NCI-H146 (cell line): ENCODE measurements around the gene CDH12.

Source experiments
- DNase-seq: peaks from one replicate; lab custom pipeline; 2025; lab: John Stamatoyannopoulos, UW

Gene CDH12

DNA sequence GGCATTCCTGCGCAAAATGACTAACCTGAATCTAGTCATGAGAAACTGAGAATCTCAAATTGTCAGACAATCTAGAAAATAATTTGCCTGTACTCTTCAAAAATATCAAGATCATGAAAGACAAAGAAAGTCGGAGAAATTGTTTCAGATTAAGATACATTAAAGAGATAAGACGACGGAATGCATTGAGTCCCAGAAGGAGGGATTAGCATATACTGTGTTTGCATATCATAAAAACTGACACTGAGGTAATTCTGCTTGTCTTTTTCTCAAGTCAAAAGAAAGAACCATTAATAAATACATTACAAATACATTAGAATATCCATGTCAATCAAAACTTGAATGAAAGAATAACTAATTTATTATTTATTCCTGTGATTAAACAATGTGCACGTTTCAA lies 88.4 kb downstream of the CDH12 start:
- DNase-seq, result no peak

DNA sequence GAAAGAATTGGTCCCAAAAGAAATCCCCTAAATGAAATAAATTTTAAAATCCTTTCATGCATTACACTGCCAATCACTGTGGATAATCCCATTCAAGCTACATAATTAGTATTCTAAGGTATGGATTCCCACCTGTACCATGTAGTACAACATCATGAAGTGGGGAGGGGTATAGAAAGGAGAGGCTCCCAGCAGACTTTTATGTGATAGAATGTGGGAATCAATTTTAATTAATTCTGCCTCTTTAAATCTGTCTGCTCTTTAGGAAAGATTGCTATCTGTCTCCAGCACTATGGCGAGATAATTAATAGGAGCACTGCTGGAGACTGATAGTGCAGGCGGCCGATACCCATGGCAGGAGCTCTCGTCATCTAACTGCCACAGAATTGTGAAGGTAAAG lies 95.4 kb downstream of the CDH12 start:
- no peak for DNase-seq

DNA sequence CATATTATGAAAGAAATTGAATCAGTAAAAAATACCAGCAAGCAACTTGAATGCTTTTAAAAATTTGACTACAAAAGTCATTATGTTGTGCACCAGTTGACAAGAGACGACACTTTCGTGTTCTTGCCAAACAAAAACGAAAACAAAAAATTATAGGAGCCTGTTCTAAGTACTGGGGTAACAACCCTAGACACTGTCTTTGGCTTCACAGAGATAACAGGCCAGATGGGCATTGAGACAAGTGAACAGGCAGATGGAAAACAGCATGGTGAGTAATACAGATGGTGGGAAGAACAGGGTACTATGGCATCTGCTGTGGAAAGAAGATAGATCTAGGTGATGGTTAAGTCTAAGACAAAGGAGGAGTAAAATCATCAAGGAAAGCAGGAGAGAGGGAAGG lies 99.0 kb downstream of the CDH12 start:
- no peak for DNase-seq

DNA sequence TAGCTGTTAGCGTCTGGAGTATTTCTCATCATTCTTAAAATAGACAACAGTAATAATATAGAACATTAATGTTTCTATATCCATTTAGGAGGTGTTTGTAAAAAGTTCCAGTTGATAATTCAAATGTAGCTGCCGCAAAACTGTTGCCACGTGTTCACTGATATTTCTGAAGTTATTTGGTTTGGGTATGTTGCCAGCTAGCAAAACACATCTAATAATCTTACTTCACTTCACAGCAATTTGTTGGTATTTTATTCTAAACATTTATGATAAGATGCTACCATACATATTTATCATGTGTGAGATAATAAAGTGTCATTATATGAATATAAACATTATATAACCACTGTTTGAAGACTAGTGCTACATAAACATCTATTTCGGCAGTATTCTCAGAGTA lies 101.6 kb downstream of the CDH12 start:
- no peak for DNase-seq

DNA sequence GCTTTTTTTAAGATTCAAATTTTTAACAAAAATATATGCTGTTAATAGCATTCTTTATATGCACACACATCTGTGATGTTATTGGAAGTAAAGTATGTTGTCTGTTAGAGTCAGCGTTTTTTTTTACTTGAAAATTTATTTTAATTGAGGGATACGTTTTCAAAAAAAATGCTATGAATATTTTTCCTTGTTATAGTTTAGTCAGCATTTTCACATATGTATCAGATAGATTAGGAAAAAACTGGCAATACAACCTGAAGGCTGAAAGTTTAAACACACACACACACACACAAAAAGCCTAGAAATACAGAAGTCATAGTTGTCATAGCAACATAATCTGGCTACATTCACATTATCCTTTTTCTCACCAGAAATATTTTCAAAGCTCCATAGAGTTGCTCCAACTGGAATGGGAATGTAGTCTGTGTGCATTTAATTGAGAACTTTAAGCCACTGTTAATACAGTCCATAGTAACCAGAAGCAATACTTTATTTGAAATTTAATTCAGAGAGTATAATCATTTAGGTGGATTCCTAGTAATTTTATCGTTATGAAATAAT lies 116.6 kb downstream of the CDH12 start:
- DNase-seq, result no peak

DNA sequence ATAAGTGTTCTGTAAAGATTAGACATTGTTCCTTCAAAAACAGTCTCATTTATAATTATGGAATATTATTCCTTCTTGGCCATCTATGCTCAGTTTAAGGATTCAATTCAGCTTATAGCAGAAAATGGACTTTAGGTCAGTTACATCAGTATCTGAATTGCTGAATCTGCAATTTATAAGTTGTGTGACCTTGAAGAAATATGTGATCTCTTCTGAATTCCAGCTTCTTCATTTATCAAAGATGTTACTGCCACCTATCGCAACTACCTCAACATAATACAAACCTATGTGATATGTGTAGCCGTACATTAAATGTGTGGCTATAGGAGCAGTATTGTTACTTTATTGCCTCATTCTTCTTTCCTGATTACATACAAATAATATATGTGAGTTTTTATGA lies 118.2 kb downstream of the CDH12 start:
- DNase-seq, result no peak

DNA sequence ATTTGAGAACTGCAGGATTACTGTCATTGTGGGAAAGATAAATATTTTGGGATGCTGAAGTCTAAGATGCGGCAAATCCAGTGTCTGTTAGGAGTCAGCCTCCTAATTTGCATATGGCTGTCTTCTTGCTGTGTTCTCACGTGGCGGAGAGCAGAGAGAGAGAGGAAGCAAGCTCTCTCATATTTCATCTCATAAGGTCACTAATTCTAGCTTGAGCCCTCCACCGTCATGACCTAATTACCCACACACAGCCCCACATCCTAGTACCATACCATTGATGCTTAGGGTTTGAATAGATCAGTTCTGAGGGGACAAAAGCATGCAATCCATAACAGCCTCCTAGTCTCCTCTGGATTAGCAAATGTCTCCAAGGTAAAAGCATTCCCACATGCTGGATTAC lies 124.5 kb downstream of the CDH12 start:
- DNase-seq, result no peak

DNA sequence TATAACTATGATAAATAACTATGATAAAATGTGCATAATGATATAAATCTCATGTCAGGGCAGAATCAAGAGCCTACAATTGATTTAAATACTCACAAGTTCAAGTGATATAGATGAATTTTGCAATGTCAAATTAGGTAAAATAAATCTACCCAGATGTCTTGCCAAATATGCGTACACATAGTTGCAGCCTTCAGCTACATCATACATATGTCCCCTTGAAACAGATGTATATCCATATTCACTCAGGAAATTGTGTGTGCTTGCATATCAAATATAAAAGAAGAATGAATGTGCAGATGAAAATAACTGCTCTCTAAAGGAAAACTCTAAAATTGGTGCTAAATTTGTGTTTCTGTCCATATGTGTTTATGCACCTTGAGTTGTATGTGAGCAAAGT lies 130.7 kb downstream of the CDH12 start:
- no peak for DNase-seq

DNA sequence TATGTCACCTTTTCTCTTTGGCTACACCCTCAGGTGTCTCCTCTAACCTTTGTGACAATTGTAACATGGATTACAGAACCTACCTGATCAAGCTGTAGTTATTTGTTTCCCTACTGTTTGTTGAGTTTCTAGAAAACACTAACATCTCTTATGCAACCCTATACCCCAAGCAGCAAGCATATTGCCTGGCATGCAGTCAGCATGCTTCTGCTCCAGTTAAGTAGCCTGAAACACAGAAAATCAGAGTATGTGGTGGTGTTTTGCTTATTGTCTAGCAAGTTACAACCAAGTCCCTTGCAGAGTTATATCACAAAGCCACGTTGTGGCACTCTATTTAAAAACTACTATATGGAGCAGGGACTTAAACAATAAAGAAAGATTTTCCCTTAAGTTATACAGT lies 131.1 kb downstream of the CDH12 start:
- DNase-seq, result no peak

DNA sequence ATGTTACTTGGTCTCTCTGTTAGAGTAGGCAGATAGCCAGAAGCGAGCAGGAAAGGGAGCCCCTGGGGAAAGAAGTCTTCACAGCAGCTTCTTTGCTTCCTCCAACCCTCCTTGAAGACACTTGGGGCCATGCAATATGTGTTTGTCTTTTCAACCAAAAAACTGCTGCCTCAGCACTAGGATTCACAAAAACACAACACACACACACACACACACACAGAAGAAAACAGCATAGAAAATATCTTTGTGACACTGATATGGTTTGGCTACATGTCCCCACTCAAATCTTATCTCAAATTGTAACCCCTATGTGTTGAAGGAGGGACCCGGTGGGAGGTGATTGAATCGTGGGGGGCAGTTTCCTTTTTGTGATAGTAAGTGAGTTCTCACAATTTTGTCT lies 133.3 kb downstream of the CDH12 start:
- no peak for DNase-seq

DNA sequence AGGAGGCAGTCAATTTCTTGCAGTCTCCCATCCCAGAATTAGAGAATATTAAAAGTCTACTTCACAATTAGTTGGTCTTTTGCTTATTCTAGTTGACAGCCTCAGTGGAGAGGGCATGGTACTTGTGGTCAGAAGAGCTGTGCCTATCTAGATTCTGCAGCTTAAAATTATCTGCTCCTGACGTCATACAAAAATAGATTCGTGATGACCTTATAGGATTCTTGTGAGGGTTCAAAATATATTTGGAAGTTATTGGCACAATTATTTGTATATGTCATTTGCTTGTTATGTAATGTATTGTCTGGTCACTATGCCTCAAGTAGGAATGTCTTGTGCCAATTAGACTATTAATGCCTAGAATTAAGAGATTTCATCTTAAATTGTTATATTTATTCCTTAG lies 142.5 kb downstream of the CDH12 start:
- no peak for DNase-seq

DNA sequence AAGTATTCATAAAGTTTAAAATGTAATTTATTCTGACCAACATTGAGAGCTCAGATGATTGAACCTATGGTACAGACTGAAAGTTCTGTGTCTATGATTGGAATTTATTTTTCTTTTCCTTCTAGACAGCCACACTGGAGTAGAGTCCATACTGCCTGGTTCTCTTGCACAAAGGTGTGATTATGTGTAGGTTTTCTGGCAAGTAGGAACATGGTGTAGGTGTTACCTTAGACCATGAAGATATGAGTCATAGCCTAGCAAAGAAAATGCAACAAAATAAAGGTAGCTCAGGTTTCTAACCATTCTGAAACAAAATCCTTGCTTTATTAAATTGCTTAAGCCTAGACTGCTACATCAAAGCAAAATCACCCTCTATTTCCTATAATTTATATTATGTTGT lies 143.4 kb downstream of the CDH12 start:
- no peak for DNase-seq

DNA sequence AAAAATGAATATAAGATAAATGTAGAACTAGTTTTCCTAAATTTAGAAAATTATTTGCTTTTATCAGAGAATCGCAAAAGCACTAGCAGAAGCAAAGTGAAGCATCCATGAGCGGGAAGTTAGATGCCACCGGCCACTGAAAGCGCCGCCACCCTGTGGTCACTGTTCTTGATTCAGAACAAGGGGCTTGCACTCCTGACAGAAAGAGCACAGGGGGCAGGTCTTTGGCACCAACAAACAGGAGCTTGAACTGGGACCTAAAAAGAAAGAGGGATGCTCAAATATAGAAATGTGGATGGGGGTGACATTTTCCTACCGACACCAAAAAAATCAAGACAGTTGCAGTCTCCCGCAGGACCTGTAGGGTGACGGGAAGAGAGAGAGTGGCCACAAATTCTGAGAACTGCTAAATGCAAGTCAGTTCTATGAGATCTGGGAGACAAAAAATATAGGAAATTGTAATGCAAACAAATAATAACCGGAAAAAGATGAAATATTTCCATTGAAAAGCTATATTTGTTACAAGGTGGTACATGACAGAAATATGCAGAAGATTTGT lies 144.3 kb downstream of the CDH12 start:
- no peak for DNase-seq

DNA sequence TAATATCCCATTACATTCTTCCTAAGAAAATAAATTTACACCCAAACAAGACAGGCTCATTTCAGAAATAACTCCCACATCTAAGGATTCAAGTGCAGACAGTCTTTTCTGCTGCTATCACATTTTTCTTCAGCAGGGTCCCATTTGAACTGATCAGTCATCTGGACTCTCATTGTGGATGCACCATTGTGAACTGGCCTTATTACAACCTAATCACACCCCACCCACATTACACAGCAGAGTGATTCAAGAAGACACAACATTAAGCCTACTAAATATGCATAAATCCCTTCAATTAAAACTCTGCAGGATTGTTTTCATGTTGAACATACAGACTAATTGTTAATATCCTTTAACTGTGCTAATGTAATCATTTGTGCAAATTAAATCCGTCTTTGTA lies 146.2 kb downstream of the CDH12 start:
- no peak for DNase-seq

DNA sequence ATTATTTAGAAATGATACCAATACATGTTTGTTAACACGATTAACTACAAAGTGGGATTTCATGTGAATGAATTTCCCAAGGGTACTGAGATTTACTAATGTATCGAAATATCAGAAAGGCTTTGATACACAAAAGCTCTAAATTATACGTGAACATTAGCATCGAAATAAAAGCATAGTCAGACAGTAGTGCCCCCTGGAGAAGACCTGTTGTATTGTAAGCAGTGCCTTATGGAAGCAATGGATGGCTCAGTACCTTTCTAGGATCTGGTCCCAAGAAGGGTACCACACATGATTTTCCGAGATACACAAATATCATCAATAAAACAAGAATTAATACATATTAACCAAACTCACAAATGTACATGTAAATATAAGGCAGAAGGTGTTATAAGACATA lies 153.8 kb downstream of the CDH12 start:
- DNase-seq, result no peak

DNA sequence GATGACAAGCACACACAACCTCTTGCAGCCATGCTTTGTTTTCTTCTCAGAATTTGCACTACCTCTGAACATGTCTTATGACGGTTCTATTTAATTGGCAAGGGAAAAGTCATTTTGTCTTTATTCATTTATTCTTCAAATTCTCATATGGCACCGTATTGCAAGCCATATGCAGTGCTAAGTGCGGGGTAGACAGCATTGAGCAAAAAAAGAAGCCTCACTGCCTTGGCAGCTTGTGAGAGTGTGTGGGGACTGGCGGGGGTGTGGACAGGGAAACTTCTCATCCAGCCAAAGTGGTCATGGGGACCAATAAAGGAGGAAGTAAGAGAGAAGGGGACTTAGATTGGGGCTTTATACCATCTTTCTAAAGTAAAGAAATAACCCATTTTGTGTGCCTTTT lies 160.0 kb downstream of the CDH12 start:
- DNase-seq, result no peak

DNA sequence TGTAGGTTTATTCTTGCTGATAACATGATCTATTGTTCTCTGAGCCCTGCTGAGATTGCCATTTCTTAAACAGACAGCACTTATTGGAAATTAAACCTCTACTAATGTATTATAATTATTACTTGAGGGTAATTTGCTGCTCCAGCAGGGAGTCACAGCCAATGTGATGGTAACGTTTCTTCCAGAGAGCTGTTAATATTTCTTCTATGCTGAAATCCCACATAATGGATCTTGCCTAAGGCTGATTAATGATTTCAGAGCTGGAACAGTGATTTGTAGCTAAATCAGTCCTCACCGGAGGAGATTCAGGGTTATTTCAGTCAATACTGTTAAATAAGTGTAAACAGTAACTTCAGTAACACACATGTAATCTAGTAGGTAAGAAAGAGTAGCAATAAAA lies 170.1 kb downstream of the CDH12 start:
- DNase-seq, result no peak

DNA sequence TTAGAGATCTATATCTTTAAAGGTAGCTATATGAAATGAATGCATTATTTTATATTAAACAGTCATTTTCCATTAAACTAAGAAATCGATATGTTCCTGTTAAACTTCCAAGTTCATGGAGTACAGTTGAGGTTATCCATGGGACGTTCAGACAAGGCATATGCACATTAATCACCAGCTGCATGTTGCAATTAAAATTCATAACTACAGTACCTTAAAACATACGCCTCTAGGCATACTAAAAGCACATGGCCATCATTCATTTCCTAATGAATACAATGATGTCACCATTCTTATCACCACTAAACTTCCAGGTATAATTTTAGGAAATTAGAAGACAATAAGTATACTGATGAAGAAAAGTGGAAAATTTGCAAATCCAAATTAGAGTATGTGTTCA lies 174.3 kb downstream of the CDH12 start:
- no peak for DNase-seq

DNA sequence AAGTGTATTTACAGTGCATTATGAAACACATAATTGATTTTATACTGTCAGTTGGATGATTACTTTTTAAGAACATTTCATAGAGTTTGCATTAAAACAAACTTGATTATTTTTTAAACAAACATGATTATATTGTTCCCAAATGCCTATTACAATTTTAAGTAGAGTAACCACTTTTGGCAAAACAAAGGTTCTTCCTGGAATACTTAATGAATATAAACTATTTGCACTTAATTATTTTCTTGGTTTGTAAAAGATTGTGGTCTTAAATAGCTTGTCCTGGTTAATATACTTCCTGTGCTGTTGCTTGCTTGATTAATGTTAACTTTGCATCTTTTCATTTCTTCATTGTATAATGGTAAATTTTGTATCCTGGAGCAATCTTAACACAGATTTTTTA lies 180.0 kb downstream of the CDH12 start:
- DNase-seq, result no peak

DNA sequence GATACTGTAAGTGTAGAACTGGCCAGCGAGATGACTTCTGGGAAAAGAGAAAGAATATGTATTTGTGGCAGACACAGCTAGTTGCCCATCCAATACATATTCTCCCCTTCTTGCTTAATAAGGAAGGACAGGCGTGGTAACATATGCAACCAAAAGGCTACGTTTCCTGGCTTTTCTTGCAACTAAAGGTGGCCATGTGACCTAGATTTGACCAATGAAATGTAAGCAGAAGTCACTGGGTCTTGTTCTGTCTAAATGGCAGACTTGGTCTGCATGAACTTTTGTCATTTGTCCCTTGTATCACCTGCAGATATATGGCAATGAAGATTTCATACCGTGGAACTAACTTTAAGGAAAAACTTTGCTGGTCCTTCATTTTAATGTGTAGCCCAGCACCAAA lies 183.8 kb downstream of the CDH12 start:
- DNase-seq, result no peak

DNA sequence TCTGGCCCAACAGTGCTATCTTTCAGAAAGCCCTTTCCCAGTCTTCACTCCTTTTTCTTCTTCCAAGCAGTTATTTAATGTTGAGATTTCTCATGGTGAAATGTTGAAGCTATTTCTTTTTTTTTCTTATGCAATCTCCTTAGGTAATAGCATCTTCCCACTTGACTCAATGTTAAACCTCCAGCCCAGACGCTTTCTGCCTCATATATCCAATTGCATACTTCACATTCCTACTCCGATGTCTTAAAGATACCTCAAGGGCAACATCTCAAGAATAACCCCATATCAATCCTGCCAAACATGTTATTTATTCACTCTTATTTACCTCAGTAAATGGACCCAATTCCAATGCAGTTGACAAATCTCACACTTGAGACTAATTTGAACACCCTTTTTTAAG lies 187.3 kb downstream of the CDH12 start:
- no peak for DNase-seq

DNA sequence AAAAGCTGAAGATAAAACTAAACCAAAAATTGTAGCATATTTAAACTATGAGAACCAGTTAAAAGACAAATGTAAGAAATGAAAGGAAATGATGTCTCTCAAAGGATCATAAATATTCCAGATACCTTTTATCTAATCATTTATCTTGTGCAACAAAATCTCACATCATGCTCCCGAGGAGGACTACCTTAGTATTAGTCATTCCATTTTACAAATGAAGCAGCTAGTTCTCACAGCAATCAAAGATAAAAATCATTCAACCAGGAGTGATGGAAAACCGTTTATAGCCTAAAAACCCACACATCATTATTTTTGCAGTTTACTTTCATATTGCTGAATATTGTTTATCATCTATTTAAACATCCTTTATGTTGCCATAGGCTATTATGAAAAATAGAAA lies 190.0 kb downstream of the CDH12 start:
- no peak for DNase-seq

DNA sequence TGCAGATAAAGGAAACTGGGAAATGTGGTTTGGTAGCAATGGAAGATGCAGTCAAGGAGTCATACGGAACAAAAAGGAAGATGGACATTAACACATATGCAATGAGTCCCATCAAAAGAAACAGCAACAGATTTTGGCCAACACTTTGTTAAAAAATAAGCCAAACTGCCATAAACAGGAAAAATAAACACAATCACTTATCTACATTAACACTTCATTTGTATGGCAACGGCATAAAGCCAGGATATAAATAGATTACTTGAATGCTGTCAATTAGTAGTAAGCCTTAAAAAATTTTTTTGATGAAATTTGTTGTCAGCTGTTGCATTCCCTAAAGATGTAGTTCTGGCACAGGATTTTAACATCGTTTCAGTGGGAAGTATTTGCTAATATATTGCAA lies 190.8 kb downstream of the CDH12 start:
- no peak for DNase-seq

DNA sequence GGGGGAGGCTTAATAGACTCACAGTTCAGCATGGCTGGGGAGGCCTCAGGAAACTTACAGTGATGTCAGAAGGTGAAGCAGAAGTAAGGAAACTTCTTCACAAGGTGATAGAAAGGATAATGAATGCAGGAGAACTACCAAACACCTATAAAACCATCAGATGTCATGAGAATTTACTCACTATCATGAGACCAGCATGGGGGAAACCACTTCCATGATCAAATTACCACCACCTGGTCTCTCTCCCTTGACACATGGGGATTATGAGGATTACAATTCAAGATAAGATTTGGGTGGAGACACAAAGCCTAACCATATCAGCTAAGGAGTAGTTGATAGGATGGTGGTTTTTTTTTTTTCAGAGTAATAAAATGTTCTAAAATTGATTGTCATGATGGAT lies 201.8 kb downstream of the CDH12 start:
- DNase-seq, result no peak

DNA sequence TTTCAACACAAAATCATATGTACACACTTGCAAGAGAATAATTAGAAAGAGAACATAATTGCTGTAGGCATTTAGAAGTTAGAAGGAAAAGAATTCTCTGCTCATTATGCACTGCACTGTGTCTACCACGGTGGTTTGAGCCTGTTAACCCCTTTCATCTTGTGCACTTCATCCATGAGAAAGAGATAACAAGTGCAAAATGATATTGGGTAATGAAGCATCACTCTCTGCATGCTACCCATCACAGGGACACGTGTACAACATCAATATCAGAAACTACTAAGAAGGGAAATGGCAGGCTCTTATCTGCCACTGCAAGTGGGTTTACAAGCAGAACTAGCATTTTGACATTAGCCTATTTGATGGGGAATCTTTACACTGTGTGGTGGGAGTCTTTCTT lies 202.6 kb downstream of the CDH12 start:
- DNase-seq, result no peak
